Stomach (tissue), 4 donors: ENCODE data around the gene KCND2.

Experiments
- POLR2AphosphoS5 ChIP-seq, 3 donors: sonication (generic); formaldehyde crosslinking; IDR thresholded peaks; one replicate each; pipeline ENCODE4 v1.6.1; 2016; ENCODE audit warnings: antibody characterized with exemption in 3 of 3
- TF ChIP-seq, protein P1 (sequence below), 7 experiments: fragments of 450-650 bp in 4 of 7; fragments of 200-600 bp in 3 of 7; sonication (generic) in 3 of 7; IDR thresholded peaks; one replicate each; pipeline ENCODE4 v1.5.1; 2016 to 2019; ENCODE audit warnings: antibody characterized with exemption in 7 of 7, control low read depth in 2 of 7, mild to moderate bottlenecking in 1 of 7

DNA sequence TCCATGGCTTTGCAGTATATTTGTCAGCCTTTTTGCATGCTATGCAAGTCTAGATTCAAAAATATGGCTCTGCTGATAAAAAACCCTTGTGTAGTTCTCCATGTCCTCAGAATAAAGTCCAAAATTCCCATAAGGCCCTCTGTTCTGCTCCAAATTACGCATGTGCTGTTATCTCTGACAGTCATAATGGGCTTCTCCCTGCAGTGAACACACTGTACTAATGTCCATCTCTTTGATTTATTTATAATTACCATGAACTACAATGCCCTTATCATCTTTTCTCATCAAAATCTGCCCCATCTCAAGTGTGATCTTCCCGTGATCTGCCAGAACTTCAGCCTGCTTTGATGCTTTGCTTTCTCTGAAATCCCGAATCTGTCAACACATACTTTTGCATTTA, 497.2 kb downstream of the KCND2 start:
- TF ChIP-seq, protein P1, sequence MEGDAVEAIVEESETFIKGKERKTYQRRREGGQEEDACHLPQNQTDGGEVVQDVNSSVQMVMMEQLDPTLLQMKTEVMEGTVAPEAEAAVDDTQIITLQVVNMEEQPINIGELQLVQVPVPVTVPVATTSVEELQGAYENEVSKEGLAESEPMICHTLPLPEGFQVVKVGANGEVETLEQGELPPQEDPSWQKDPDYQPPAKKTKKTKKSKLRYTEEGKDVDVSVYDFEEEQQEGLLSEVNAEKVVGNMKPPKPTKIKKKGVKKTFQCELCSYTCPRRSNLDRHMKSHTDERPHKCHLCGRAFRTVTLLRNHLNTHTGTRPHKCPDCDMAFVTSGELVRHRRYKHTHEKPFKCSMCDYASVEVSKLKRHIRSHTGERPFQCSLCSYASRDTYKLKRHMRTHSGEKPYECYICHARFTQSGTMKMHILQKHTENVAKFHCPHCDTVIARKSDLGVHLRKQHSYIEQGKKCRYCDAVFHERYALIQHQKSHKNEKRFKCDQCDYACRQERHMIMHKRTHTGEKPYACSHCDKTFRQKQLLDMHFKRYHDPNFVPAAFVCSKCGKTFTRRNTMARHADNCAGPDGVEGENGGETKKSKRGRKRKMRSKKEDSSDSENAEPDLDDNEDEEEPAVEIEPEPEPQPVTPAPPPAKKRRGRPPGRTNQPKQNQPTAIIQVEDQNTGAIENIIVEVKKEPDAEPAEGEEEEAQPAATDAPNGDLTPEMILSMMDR (IDR thresholded peaks at IDR 0.05) = no peak
- TF ChIP-seq POLR2AphosphoS5 (IDR thresholded peaks at IDR 0.05) = no peak
